CD4-positive, alpha-beta T cell treated with Interferon gamma for 1 hour (primary cell): ENCODE measurements around the gene PHLPP1.
"Not testable (repeated sequence)": the region's sequence is repeated elsewhere in the genome, so short reads cannot be mapped to it uniquely, and the experiment has no call there.

Experiments
- DNase-seq: peaks from one replicate; pipeline ENCODE4 v3.0.0-alpha.2; 2020

Gene PHLPP1

GRCh38 chr18:62717925-62718800 is 2.8 kb downstream of the PHLPP1 start:
- no peak for DNase-seq

- DNase-seq, result no peak
Measured at GRCh38 chr18:62720048-62720447, 4.7 kb downstream of the PHLPP1 start.

GRCh38 chr18:62720766-62721613 is 5.6 kb downstream of the PHLPP1 start:
- no peak for DNase-seq

GRCh38 chr18:62721839-62722795 is 6.8 kb downstream of the PHLPP1 start:
- no peak for DNase-seq

GRCh38 chr18:62723666-62724281 is 8.4 kb downstream of the PHLPP1 start:
- no peak for DNase-seq

GRCh38 chr18:62725896-62726295 is 10.6 kb downstream of the PHLPP1 start:
- DNase-seq, result no peak

- no peak for DNase-seq
Measured at GRCh38 chr18:62728254-62728653, 12.9 kb downstream of the PHLPP1 start.

GRCh38 chr18:62729487-62730386 is 14.4 kb downstream of the PHLPP1 start:
- DNase-seq, result no peak

- DNase-seq, result no peak
Measured at GRCh38 chr18:62730941-62731340, 15.6 kb downstream of the PHLPP1 start.

- no peak for DNase-seq
Measured at GRCh38 chr18:62732617-62733016, 17.3 kb downstream of the PHLPP1 start.

GRCh38 chr18:62734290-62734689 is 18.9 kb downstream of the PHLPP1 start:
- DNase-seq, result no peak

- DNase-seq, result no peak
Measured at GRCh38 chr18:62735387-62735786, 20.0 kb downstream of the PHLPP1 start.

GRCh38 chr18:62736077-62736855 is 20.9 kb downstream of the PHLPP1 start:
- DNase-seq, result no peak

GRCh38 chr18:62737241-62737873 is 22.0 kb downstream of the PHLPP1 start:
- no peak for DNase-seq

- no peak for DNase-seq
Measured at GRCh38 chr18:62738639-62739038, 23.3 kb downstream of the PHLPP1 start.

- DNase-seq, result no peak
Measured at GRCh38 chr18:62739911-62740310, 24.6 kb downstream of the PHLPP1 start.

- DNase-seq, result not testable (repeated sequence)
Measured at GRCh38 chr18:62740650-62741049, 25.3 kb downstream of the PHLPP1 start.

GRCh38 chr18:62741118-62741566 is 25.8 kb downstream of the PHLPP1 start:
- no peak for DNase-seq

GRCh38 chr18:62741584-62741983 is 26.2 kb downstream of the PHLPP1 start:
- DNase-seq, result no peak
